Psoas muscle (tissue), 8 donors: ENCODE results near the gene ZNF652. TPM values are rescaled to one million over a fixed set of nuclear protein-coding genes. Genes with fewer than 3 reads are reported as not detected.

Source experiments
- ATAC-seq, 4 donors: fragments of 200-7000 bp; cut with Tn5 transposase; one replicate each; pipeline ENCODE4 v1.9.1; 2020; ENCODE audit warnings: moderate library complexity in 3 of 4, mild to moderate bottlenecking in 2 of 4
- DNase-seq, 2 donors: peaks; one replicate each; pipeline ENCODE4 v3.0.0-alpha.2; 2020
- H3K27ac ChIP-seq: fragments of 200-600 bp; one replicate; pipeline ENCODE4 v1.8.0; 2022
- H3K27me3 ChIP-seq, 3 donors: fragments of 200-600 bp in 1 of 3; one replicate each; pipeline versions ENCODE4 v1.6.1 to v1.8.0; 2013 to 2022; ENCODE audit warnings: low read length in 2 of 3, mild to moderate bottlenecking in 2 of 3, moderate library complexity in 1 of 3; ENCODE audit not compliant: insufficient read depth in 3 of 3
- H3K36me3 ChIP-seq, 2 donors: fragments of 200-600 bp in 1 of 2; one replicate each; pipeline versions ENCODE4 v1.6.1 to v1.8.0; 2013 to 2022; ENCODE audit warnings: low read depth in 1 of 2, mild to moderate bottlenecking in 1 of 2, moderate library complexity in 1 of 2; ENCODE audit not compliant: insufficient read depth in 1 of 2
- H3K4me1 ChIP-seq: fragments of 200-600 bp; one replicate; pipeline ENCODE4 v1.8.0; 2022
- H3K4me3 ChIP-seq: fragments of 200-600 bp; one replicate; pipeline ENCODE4 v1.8.0; 2022; ENCODE audit warnings: mild to moderate bottlenecking
- H3K9me3 ChIP-seq: fragments of 200-600 bp; one replicate; pipeline ENCODE4 v1.8.0; 2022
- WGBS, 3 donors: extraction: QIAGEN DNeasy Blood & Tissue Kit; methylation state at CpG; one replicate each; pipeline versions ENCODE4 v1.1.6 to v1.1.7; 2013; 5-methylcytosine and 5-hydroxymethylcytosine counted together
- intact Hi-C, 2 donors: fragments of 100-400 bp; cut with DNase I; formaldehyde crosslinking; loops; one replicate each; pipeline versions ENCODE4 v1.11.0 to v1.14.2; 2022
- polyA plus RNA-seq, 3 donors: library from polyadenylated mRNA; stranded (reverse); fragments of 200-250 nt; gene quantifications; one replicate each; pipeline ENCODE4 v1.2.3, GENCODE V29; 2013
- total RNA-seq, 4 donors: library from RNA; stranded (reverse); fragmentation: NEBNext Ultra II Directional in 2 of 4; extraction: Animal tissue kit (Norgen Biotek cat#: 25700) in 2 of 4; gene quantifications; one replicate each; pipeline versions ENCODE4 v1.2.1 to v1.2.4, GENCODE V29; 2021 to 2023
- TF ChIP-seq, protein P1 (sequence below): fragments of 200-600 bp; IDR thresholded peaks from one replicate; pipeline ENCODE4 v1.8.0; 2022; ENCODE audit warnings: antibody characterized with exemption
- donor health status: healthy with polysubstance abuse.
- donor health status: DM: no; HTN: no; CAD: no; lungs with moderate emphysema.
- donor health status: Bipolar disorder and iron deficiency.
- donor health status: healthy.
- donor health status: DM: yes; HTN: yes; CAD: no.
- donor health status: DM: no; HTN: no; CAD: no.
- donor health status: DM: no; HTN: no; CAD: no.
- donor health status: DM: yes; HTN: yes; CAD: no.

The ZNF652 gene
- total and polyA plus RNA-seq, 7 donors, result 3.1 to 30.1 (median 21.3) TPM

- TF ChIP-seq, protein P1, sequence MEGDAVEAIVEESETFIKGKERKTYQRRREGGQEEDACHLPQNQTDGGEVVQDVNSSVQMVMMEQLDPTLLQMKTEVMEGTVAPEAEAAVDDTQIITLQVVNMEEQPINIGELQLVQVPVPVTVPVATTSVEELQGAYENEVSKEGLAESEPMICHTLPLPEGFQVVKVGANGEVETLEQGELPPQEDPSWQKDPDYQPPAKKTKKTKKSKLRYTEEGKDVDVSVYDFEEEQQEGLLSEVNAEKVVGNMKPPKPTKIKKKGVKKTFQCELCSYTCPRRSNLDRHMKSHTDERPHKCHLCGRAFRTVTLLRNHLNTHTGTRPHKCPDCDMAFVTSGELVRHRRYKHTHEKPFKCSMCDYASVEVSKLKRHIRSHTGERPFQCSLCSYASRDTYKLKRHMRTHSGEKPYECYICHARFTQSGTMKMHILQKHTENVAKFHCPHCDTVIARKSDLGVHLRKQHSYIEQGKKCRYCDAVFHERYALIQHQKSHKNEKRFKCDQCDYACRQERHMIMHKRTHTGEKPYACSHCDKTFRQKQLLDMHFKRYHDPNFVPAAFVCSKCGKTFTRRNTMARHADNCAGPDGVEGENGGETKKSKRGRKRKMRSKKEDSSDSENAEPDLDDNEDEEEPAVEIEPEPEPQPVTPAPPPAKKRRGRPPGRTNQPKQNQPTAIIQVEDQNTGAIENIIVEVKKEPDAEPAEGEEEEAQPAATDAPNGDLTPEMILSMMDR, result no peak
- no peak for DNase-seq
- WGBS, 3 donors, result 48 to 61% (median 50%) methylated on average over 5 of the region's 5 CpGs
- Histone ChIP-seq H3K9me3 (no peaks in the 10 kb centered on the region), H3K4me3 (no peak overlapping the region), H3K4me1 (no peaks in the 10 kb centered on the region), H3K36me3 (no peaks in the 10 kb centered on the region), H3K27ac (no peak overlapping the region), H3K27me3 (no peaks in the 10 kb centered on the region)
- ATAC-seq, result no peak
- intact Hi-C loops, result no loop called here
These were observed 20.7 kb downstream of the ZNF652 start for GRCh38 chr17:49341356-49341755.

GRCh38 chr17:49339354-49339753, 22.7 kb downstream of the ZNF652 start:
- Histone ChIP-seq H3K4me3 (no peak overlapping the region), H3K36me3 (no peaks in the 10 kb centered on the region), H3K27me3 (no peaks in the 10 kb centered on the region), H3K27ac (no peak overlapping the region), H3K4me1 (no peaks in the 10 kb centered on the region), H3K9me3 (no peaks in the 10 kb centered on the region)
- DNase-seq, result no peak
- ATAC-seq, result no peak
- TF ChIP-seq, protein P1, result no peak
- 84 to 88% (median 85%) methylated on average over 6 of the region's 6 CpGs for WGBS, 3 donors
- intact Hi-C loops, result no loop called here

DNA sequence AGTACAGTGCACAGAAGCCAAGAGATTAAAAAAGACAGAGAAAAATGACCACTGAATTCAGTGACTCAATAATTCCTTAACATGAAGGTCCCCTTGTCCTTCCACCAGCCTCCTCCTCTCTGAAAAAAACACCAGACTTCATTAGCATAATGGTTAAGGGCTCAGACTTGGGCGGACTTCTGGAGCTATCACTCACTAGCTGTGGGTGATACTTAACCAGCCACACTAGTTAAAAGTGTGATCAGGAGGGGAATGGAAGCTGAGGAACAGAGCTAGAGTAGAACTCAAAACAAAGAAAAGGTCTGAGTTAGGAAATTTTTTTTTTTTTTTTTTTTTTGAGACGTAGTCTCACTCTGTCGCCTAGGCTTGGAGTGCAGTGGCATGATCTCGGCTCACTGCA, 23.2 kb downstream of the ZNF652 start:
- no peak overlapping the region for H3K4me3 ChIP-seq
- DNase-seq, result no peak
- 84 to 94% (median 88%) methylated on average over 4 of the region's 4 CpGs for WGBS, 3 donors
- TF ChIP-seq, protein P1, result no peak
- no peaks in the 10 kb centered on the region for H3K9me3 ChIP-seq
- intact Hi-C loops, result no loop called here
- no peak for ATAC-seq
- no peaks in the 10 kb centered on the region for H3K36me3 ChIP-seq
- H3K27ac ChIP-seq, result no peak overlapping the region
- no peaks in the 10 kb centered on the region for H3K4me1 ChIP-seq
- no peaks in the 10 kb centered on the region for H3K27me3 ChIP-seq

- Histone ChIP-seq H3K9me3 (no peaks in the 10 kb centered on the region), H3K27me3 (no peaks in the 10 kb centered on the region), H3K4me1 (no peaks in the 10 kb centered on the region), H3K4me3 (no peak overlapping the region), H3K27ac (no peak overlapping the region), H3K36me3 (no peaks in the 10 kb centered on the region)
- ATAC-seq (no peak), DNase-seq (no peak)
- intact Hi-C loops, result no loop called here
- 85 to 91% (median 87%) methylated on average over 8 of the region's 8 CpGs for WGBS, 3 donors
- TF ChIP-seq, protein P1, result no peak
These were observed 24.2 kb downstream of the ZNF652 start for GRCh38 chr17:49337884-49338283.

- intact Hi-C loops, result no loop called here
- Histone ChIP-seq H3K4me1 (no peaks in the 10 kb centered on the region), H3K9me3 (no peaks in the 10 kb centered on the region), H3K27me3 (no peaks in the 10 kb centered on the region), H3K36me3 (no peaks in the 10 kb centered on the region), H3K4me3 (no peak overlapping the region), H3K27ac (no peak overlapping the region)
- no peak for DNase-seq
- no peak for ATAC-seq
- TF ChIP-seq, protein P1, result no peak
- WGBS, 3 donors, result 82 to 90% (median 83%) methylated on average over 6 of the region's 6 CpGs
These were observed 27.1 kb downstream of the ZNF652 start for GRCh38 chr17:49334744-49335512.
